Left colon (tissue), 2 donors: Measurements from ENCODE around the gene PABPN1L. TPM values are rescaled to one million over a fixed set of nuclear protein-coding genes. Genes with fewer than 3 reads are reported as not detected.
A peak's percentile ranks its signal among the peaks of the same experiment; 100 is the strongest.

Experiments
- ATAC-seq: fragments of 200-7000 bp; cut with Tn5 transposase; one replicate; pipeline ENCODE4 v1.9.1; 2020; ENCODE audit warnings: mild to moderate bottlenecking, moderate library complexity
- DNase-seq, 2 donors: peaks; one replicate each; pipeline ENCODE4 v3.0.0-alpha.2; 2020
- intact Hi-C, 2 donors: fragments of 100-400 bp; cut with DNase I in 1 of 2; cut with micrococcal nuclease in 1 of 2; formaldehyde crosslinking; loops; one replicate each; pipeline versions ENCODE4 v1.11.2 to v1.14.0; 2022; cut with DNase I, micrococcal nuclease
- long read RNA-seq: library from polyadenylated mRNA; unstranded; transcript quantifications from one replicate; pipeline ENCODE4 v2.0.0, GENCODE V29; 2021
- total RNA-seq, 2 donors: library from RNA; stranded (reverse); fragmentation: NEBNext Ultra II Directional; extraction: Animal tissue kit (Norgen Biotek cat#: 25700); gene quantifications; one replicate each; pipeline ENCODE4 v1.2.1, GENCODE V29; 2021
- donor health status: DM: no; HTN: no; CAD: no.
- donor health status: DM: yes; HTN: yes; CAD: no.

Gene PABPN1L
- not detected for total RNA-seq
- long read RNA-seq: 0 reads

- no peak for ATAC-seq
- intact Hi-C loops: no loop called here
- DNase-seq: no peak
These were observed at the start of gene PABPN1L for GRCh38 chr16:88866151-88866920. PABPN1L (minus strand) TSS chr16:88866660; CDS start chr16:88866606, 54 bp downstream.

- DNase-seq (no peak), ATAC-seq (no peak)
- intact Hi-C loops: no loop called here
These were observed 49.3 kb upstream of the PABPN1L start for GRCh38 chr16:88915639-88916327.

GRCh38 chr16:88914750-88915368 lies 48.4 kb upstream of the PABPN1L start:
- intact Hi-C loops: no loop called here

GRCh38 chr16:88913870-88914269 lies 47.4 kb upstream of the PABPN1L start:
- intact Hi-C loops: no loop called here
- DNase-seq (no peak), ATAC-seq (no peak)

More at GRCh38 chr16:88914750-88915368, 48.4 kb upstream of the PABPN1L start:
- DNase-seq (no peak), ATAC-seq (no peak)

GRCh38 chr16:88913001-88913612 lies 46.6 kb upstream of the PABPN1L start:
- no peak for ATAC-seq
- intact Hi-C loops: no loop called here
- DNase-seq: no peak

GRCh38 chr16:88912556-88912955 lies 46.1 kb upstream of the PABPN1L start:
- intact Hi-C loops: no loop called here
- ATAC-seq (no peak), DNase-seq (no peak)

GRCh38 chr16:88911946-88912310 lies 45.5 kb upstream of the PABPN1L start:
- intact Hi-C loops: no loop called here
- DNase-seq (no peak), ATAC-seq (no peak)

- intact Hi-C loops: no loop called here
- DNase-seq (peak in 1 of 2 donors; percentile 16), ATAC-seq (no peak)
These were observed 44.9 kb upstream of the PABPN1L start for GRCh38 chr16:88911136-88911945.

- intact Hi-C loops: no loop called here
- ATAC-seq (no peak), DNase-seq (no peak)
These were observed 44.0 kb upstream of the PABPN1L start for GRCh38 chr16:88910284-88911135.

GRCh38 chr16:88909431-88910210 lies 43.2 kb upstream of the PABPN1L start:
- intact Hi-C loops: no loop called here
- DNase-seq (no peak), ATAC-seq (no peak)

GRCh38 chr16:88908307-88908706 lies 41.8 kb upstream of the PABPN1L start:
- intact Hi-C loops: no loop called here
- DNase-seq (no peak), ATAC-seq (no peak)

GRCh38 chr16:88907768-88908167 lies 41.3 kb upstream of the PABPN1L start:
- DNase-seq (no peak), ATAC-seq (no peak)
- intact Hi-C loops: no loop called here

- intact Hi-C loops: no loop called here
- ATAC-seq (no peak), DNase-seq (no peak)
These were observed 40.2 kb upstream of the PABPN1L start for GRCh38 chr16:88906535-88907105.

GRCh38 chr16:88906020-88906419 lies 39.6 kb upstream of the PABPN1L start:
- intact Hi-C loops: no loop called here
- no peak for ATAC-seq

GRCh38 chr16:88905563-88905962 lies 39.1 kb upstream of the PABPN1L start:
- intact Hi-C loops: no loop called here

More at GRCh38 chr16:88906020-88906419, 39.6 kb upstream of the PABPN1L start:
- no peak for DNase-seq

GRCh38 chr16:88904676-88905365 lies 38.4 kb upstream of the PABPN1L start:
- ATAC-seq (peak; percentile 44), DNase-seq (no peak)
- intact Hi-C loops: no loop called here

More at GRCh38 chr16:88905563-88905962, 39.1 kb upstream of the PABPN1L start:
- ATAC-seq (peak; percentile 62), DNase-seq (peak in 1 of 2 donors; percentile 29)
